K562 (cell line): ENCODE measurements around the gene PELI2. TPM values are rescaled to one million over a fixed set of nuclear protein-coding genes. Genes with fewer than 3 reads are reported as not detected.

Experiments
- BHLHE40 ChIP-seq: IDR thresholded peaks from 2 replicates; pipeline ENCODE4 v1.6.1; 2011; ENCODE audit warnings: low read length, improper control_type of control experiment
- C11orf30 ChIP-seq: fragments of 450-650 bp; IDR thresholded peaks from 2 replicates; pipeline ENCODE4 v1.6.1; 2016; ENCODE audit warnings: low read depth, mild to moderate bottlenecking
- DMBX1 ChIP-seq: fragments of 250-450 bp; sonication (Bioruptor Pico); IDR thresholded peaks from 2 replicates; pipeline ENCODE4 v1.8.0; 2022; ENCODE audit warnings: inconsistent platforms, mild to moderate bottlenecking, moderate library complexity, borderline replicate concordance
- NCOA2 ChIP-seq, 2 experiments: fragments of 450-650 bp; IDR thresholded peaks; 2 replicates each; pipeline ENCODE4 v1.6.1; 2018; ENCODE audit warnings: mild to moderate bottlenecking in 2 of 2, moderate library complexity in 1 of 2; ENCODE audit not compliant: partially characterized antibody in 2 of 2
- SPI1 ChIP-seq: IDR thresholded peaks from 2 replicates; pipeline ENCODE4 v1.6.1; 2011; ENCODE audit warnings: low read depth, low read length, control low read depth, borderline replicate concordance
- XRCC3 ChIP-seq: fragments of 450-650 bp; IDR thresholded peaks from 2 replicates; pipeline ENCODE4 v1.6.1; 2017; ENCODE audit warnings: mild to moderate bottlenecking, moderate library complexity
- ZNF175 ChIP-seq: fragments of 200-800 bp; sonication (Bioruptor generic); IDR thresholded peaks from 2 replicates; pipeline ENCODE4 v1.6.1; 2016; ENCODE audit warnings: low read depth, mild to moderate bottlenecking, missing genetic modification characterization, missing compliant biosample characterization
- polyA plus RNA-seq, 8 experiments: library from polyadenylated mRNA; depleted of rRNA in 4 of 8; stranded (reverse) in 5 of 8; unstranded in 3 of 8; fragments of >200 nt; fragmentation: Nextera tagmentation in 2 of 8; fragmentation: Illumina TruSeq in 1 of 8; extraction: Ambion mirVana in 2 of 8; extraction: Trizol in 1 of 8; gene quantifications; 2 replicates each; pipeline versions ENCODE4 v1.2.1 to v1.2.3, GENCODE V29; 2011 to 2014; ENCODE audit warnings: inconsistent platforms in 1 of 8, missing spikeins in 1 of 8
- total RNA-seq, 7 experiments: library from RNA; depleted of rRNA in 6 of 7; stranded (reverse); fragments of >200 nt in 6 of 7; fragmentation: Illumina TruSeq in 2 of 7; extraction: Trizol in 2 of 7; gene quantifications; 2 replicates each; pipeline versions ENCODE4 v1.2.1 to v1.2.3, GENCODE V29; 2011 to 2021; ENCODE audit warnings: low replicate concordance in 1 of 7
- TF ChIP-seq, protein P1 (sequence below), 2 experiments: fragments of 450-650 bp in 1 of 2; sonication (generic) in 1 of 2; formaldehyde crosslinking in 1 of 2; IDR thresholded peaks; 2 replicates each; pipeline versions ENCODE4 v1.7.1 to v1.9.0; 2016 to 2022; ENCODE audit warnings: inconsistent platforms in 1 of 2, mild to moderate bottlenecking in 1 of 2, missing genetic modification reagents in 1 of 2
- TF ChIP-seq, protein P2 (sequence below), 2 experiments: fragments of 450-650 bp; conservative IDR thresholded peaks; 2 replicates each; pipeline ENCODE4 v1.6.1; 2017; ENCODE audit warnings: mild to moderate bottlenecking in 2 of 2, moderate library complexity in 2 of 2
- TF ChIP-seq, protein P3 (sequence below): fragments of 450-650 bp; formaldehyde crosslinking; IDR thresholded peaks from 2 replicates; pipeline ENCODE4 v1.4.0; 2020; ENCODE audit warnings: mild to moderate bottlenecking, moderate library complexity
- TF ChIP-seq, protein P4 (sequence below): IDR thresholded peaks from 2 replicates; pipeline ENCODE4 v1.6.1; 2012; ENCODE audit warnings: low read depth, low read length, improper control_type of control experiment, borderline replicate concordance

The PELI2 gene
- total and polyA plus RNA-seq, 9 of the 15 experiments (the other 6 are each of a cell fraction or from before 2014, with no cell fraction given), result 0.20 to 1.5 (median 0.44) TPM

DNA sequence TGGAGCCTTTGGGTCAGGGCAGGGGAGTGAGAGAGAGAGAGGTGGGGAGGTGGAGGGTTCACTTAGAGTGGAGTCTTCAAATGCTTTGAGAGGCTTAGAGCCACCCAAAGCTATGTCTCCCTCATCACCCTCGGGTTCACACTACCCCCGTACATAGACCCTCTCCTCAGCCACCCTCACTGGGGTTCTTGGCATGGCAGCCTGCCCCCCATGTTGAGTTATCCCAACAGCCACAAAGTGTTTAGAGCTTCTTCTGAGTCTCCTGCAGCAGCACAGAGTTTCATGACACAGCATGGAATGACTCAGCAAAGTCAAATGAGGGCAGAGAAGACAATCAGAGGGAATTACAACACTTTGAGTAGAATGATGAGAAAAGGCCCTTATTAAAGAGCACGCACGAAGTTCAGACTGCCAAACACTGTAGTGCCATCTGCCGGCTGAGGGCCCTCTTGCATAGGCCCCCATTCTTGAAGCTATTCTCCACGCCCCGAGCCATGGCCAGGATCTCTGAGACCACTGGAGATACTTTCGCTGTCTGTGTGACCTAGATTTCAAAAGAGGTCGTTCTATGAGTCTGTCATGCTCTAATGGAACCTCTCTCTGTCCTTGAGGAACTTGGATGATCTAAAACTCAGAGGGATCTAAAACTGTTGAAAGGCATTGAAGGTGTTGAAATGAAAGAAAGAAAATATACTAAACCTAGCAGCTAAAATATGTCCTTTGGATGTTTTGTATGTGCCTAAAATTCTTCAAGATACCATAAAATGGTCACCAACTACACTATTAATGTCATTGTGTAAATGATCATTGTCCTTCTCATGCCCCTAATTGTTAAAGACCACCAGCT, 221.9 kb downstream of the PELI2 start (continued):
- TF ChIP-seq, protein P1, sequence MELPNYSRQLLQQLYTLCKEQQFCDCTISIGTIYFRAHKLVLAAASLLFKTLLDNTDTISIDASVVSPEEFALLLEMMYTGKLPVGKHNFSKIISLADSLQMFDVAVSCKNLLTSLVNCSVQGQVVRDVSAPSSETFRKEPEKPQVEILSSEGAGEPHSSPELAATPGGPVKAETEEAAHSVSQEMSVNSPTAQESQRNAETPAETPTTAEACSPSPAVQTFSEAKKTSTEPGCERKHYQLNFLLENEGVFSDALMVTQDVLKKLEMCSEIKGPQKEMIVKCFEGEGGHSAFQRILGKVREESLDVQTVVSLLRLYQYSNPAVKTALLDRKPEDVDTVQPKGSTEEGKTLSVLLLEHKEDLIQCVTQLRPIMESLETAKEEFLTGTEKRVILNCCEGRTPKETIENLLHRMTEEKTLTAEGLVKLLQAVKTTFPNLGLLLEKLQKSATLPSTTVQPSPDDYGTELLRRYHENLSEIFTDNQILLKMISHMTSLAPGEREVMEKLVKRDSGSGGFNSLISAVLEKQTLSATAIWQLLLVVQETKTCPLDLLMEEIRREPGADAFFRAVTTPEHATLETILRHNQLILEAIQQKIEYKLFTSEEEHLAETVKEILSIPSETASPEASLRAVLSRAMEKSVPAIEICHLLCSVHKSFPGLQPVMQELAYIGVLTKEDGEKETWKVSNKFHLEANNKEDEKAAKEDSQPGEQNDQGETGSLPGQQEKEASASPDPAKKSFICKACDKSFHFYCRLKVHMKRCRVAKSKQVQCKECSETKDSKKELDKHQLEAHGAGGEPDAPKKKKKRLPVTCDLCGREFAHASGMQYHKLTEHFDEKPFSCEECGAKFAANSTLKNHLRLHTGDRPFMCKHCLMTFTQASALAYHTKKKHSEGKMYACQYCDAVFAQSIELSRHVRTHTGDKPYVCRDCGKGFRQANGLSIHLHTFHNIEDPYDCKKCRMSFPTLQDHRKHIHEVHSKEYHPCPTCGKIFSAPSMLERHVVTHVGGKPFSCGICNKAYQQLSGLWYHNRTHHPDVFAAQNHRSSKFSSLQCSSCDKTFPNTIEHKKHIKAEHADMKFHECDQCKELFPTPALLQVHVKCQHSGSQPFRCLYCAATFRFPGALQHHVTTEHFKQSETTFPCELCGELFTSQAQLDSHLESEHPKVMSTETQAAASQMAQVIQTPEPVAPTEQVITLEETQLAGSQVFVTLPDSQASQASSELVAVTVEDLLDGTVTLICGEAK (IDR thresholded peaks at IDR 0.05), result no peak
- TF ChIP-seq, protein P1 (CRISPR knock-in tag; IDR thresholded peaks at IDR 0.05), result no peak
- TF ChIP-seq, protein P2, sequence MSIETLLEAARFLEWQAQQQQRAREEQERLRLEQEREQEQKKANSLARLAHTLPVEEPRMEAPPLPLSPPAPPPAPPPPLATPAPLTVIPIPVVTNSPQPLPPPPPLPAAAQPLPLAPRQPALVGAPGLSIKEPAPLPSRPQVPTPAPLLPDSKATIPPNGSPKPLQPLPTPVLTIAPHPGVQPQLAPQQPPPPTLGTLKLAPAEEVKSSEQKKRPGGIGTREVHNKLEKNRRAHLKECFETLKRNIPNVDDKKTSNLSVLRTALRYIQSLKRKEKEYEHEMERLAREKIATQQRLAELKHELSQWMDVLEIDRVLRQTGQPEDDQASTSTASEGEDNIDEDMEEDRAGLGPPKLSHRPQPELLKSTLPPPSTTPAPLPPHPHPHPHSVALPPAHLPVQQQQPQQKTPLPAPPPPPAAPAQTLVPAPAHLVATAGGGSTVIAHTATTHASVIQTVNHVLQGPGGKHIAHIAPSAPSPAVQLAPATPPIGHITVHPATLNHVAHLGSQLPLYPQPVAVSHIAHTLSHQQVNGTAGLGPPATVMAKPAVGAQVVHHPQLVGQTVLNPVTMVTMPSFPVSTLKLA (conservative IDR thresholded peaks at IDR 0.05), result peak in 1 of 2 experiments; percentile 27; a peak in 1 of 4 replicates
- TF ChIP-seq ZNF175, result no peak
- TF ChIP-seq, protein P3, sequence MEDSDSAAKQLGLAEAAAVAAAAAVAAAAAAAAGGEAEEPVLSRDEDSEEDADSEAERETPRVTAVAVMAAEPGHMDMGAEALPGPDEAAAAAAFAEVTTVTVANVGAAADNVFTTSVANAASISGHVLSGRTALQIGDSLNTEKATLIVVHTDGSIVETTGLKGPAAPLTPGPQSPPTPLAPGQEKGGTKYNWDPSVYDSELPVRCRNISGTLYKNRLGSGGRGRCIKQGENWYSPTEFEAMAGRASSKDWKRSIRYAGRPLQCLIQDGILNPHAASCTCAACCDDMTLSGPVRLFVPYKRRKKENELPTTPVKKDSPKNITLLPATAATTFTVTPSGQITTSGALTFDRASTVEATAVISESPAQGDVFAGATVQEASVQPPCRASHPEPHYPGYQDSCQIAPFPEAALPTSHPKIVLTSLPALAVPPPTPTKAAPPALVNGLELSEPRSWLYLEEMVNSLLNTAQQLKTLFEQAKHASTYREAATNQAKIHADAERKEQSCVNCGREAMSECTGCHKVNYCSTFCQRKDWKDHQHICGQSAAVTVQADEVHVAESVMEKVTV (CRISPR knock-in tag), result peak; percentile 44; the same call in 1 of the 2 replicates
- TF ChIP-seq XRCC3, result no peak
- TF ChIP-seq SPI1, result no peak
- TF ChIP-seq, protein P4, sequence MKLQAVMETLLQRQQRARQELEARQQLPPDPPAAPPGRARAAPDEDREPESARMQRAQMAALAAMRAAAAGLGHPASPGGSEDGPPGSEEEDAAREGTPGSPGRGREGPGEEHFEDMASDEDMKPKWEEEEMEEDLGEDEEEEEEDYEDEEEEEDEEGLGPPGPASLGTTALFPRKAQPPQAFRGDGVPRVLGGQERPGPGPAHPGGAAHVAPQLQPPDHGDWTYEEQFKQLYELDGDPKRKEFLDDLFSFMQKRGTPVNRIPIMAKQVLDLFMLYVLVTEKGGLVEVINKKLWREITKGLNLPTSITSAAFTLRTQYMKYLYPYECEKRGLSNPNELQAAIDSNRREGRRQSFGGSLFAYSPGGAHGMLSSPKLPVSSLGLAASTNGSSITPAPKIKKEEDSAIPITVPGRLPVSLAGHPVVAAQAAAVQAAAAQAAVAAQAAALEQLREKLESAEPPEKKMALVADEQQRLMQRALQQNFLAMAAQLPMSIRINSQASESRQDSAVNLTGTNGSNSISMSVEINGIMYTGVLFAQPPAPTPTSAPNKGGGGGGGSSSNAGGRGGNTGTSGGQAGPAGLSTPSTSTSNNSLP, result peak; percentile 60; the same call in 1 of the 2 replicates
- peak; percentile 94 for TF ChIP-seq C11orf30
- TF ChIP-seq NCOA2 (IDR thresholded peaks at IDR 0.05; ENCODE audit: partially characterized antibody in 2 of 2), result no peak
- no peak for TF ChIP-seq BHLHE40
- TF ChIP-seq DMBX1 (CRISPR knock-in tag), result peak; percentile 35; the same call in 1 of the 2 replicates
